Measurements from ENCODE around the gene GALNT13.

DNA sequence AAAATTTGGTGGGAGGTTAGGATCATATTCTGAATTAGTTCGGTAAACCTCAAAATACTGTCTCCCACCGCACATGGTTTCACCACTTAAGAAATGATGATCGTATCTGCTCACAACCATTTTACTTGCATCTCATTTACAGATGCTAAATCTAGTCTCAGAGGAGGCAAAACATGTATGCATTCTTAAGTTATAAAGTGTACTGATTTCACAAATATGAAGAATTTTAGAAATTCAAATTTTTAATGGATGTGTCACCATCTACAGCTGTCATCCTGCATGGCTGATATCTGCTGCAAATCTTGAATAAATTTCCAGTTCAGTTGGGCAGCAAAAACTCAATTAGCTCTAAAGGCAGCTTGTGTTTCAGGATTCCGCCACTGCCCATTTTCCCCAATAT lies 583.4 kb downstream of the GALNT13 start:
- TF ChIP-seq, protein P1, sequence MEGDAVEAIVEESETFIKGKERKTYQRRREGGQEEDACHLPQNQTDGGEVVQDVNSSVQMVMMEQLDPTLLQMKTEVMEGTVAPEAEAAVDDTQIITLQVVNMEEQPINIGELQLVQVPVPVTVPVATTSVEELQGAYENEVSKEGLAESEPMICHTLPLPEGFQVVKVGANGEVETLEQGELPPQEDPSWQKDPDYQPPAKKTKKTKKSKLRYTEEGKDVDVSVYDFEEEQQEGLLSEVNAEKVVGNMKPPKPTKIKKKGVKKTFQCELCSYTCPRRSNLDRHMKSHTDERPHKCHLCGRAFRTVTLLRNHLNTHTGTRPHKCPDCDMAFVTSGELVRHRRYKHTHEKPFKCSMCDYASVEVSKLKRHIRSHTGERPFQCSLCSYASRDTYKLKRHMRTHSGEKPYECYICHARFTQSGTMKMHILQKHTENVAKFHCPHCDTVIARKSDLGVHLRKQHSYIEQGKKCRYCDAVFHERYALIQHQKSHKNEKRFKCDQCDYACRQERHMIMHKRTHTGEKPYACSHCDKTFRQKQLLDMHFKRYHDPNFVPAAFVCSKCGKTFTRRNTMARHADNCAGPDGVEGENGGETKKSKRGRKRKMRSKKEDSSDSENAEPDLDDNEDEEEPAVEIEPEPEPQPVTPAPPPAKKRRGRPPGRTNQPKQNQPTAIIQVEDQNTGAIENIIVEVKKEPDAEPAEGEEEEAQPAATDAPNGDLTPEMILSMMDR (IDR thresholded peaks at IDR 0.05; ENCODE audit: low read depth, low read length, missing input control) = no peak
- TF ChIP-seq TAF1 (conservative IDR thresholded peaks at IDR 0.05) (no peak), FOXA2 (IDR thresholded peaks at IDR 0.05) (no peak), NR2F2 (IDR thresholded peaks at IDR 0.05) (no peak), JUND (IDR thresholded peaks at IDR 0.05) (no peak)
- TF ChIP-seq, protein P2, sequence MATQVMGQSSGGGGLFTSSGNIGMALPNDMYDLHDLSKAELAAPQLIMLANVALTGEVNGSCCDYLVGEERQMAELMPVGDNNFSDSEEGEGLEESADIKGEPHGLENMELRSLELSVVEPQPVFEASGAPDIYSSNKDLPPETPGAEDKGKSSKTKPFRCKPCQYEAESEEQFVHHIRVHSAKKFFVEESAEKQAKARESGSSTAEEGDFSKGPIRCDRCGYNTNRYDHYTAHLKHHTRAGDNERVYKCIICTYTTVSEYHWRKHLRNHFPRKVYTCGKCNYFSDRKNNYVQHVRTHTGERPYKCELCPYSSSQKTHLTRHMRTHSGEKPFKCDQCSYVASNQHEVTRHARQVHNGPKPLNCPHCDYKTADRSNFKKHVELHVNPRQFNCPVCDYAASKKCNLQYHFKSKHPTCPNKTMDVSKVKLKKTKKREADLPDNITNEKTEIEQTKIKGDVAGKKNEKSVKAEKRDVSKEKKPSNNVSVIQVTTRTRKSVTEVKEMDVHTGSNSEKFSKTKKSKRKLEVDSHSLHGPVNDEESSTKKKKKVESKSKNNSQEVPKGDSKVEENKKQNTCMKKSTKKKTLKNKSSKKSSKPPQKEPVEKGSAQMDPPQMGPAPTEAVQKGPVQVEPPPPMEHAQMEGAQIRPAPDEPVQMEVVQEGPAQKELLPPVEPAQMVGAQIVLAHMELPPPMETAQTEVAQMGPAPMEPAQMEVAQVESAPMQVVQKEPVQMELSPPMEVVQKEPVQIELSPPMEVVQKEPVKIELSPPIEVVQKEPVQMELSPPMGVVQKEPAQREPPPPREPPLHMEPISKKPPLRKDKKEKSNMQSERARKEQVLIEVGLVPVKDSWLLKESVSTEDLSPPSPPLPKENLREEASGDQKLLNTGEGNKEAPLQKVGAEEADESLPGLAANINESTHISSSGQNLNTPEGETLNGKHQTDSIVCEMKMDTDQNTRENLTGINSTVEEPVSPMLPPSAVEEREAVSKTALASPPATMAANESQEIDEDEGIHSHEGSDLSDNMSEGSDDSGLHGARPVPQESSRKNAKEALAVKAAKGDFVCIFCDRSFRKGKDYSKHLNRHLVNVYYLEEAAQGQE (IDR thresholded peaks at IDR 0.05) = no peak

Data from liver (tissue), 3 donors.